Diencephalon (tissue), 1 donor: ENCODE data around the gene RPS13. TPM values are rescaled to one million over a fixed set of nuclear protein-coding genes. Genes with fewer than 3 reads are reported as not detected.

Source experiments
- small RNA-seq: library from RNA; depleted of rRNA; stranded (forward); fragments of <200 nt; gene quantifications from one replicate; pipeline ENCODE3, GENCODE V24; 2014
- total RNA-seq: library from RNA; depleted of rRNA; stranded (reverse); fragments of >200 nt; gene quantifications from one replicate; pipeline ENCODE4 v1.2.3, GENCODE V29; 2014

Gene RPS13
- total RNA-seq, result 1,188 TPM

GRCh38 chr11:17077520-17078401 lies at the start of gene RPS13:
TSS of gene RPS13 (minus strand) at chr11:17077667. CDS start at chr11:17077641, 26 bp downstream.

Small RNA genes lying within 50 kb of the gene (small RNA-seq; reads per million reads assigned to genes)
- gene RNU6-593P, result not detected
- gene SNORD14A, result 28.1 reads per million, percentile 95 among the genes with 10 or more reads in this experiment
- gene SNORD14B, result not detected

Other genes starting within 250 kb of the RPS13 start
- gene PLEKHA7, start 63.3 kb downstream of the RPS13 start, total RNA-seq, result 15.2 TPM
- 57.9 TPM for gene PIK3C2A, start 130.3 kb upstream of the RPS13 start, total RNA-seq
- 111 TPM for gene NUCB2, start 199.1 kb upstream of the RPS13 start, total RNA-seq